VCaP (cell line): ENCODE results near the gene MYL3.

ENCODE experiments used
- H3K27ac ChIP-seq: fragments of 450-650 bp; 2 replicates; pipeline ENCODE4 v1.5.1; 2017
- CTCF ChIP-seq: fragments of 450-650 bp; conservative IDR thresholded peaks from 2 replicates; pipeline ENCODE4 v1.5.1; 2017; ENCODE audit warnings: mild to moderate bottlenecking, moderate library complexity

The MYL3 gene

GRCh38 chr3:46861605-46862368 lies 1.5 kb downstream of the MYL3 start:
- H3K27ac ChIP-seq, result no peak overlapping the region
- no peak for TF ChIP-seq CTCF

GRCh38 chr3:46860810-46861604 lies 2.2 kb downstream of the MYL3 start:
- TF ChIP-seq CTCF, result no peak
- no peak overlapping the region for H3K27ac ChIP-seq

- peak; percentile 65 for TF ChIP-seq CTCF
- H3K27ac ChIP-seq, result no peak overlapping the region
Measured at GRCh38 chr3:46860017-46860809, 3.0 kb downstream of the MYL3 start.

- TF ChIP-seq CTCF, result no peak
- H3K27ac ChIP-seq, result no peak overlapping the region
Measured at GRCh38 chr3:46859001-46859710, 4.1 kb downstream of the MYL3 start.

GRCh38 chr3:46858456-46858855 lies 4.8 kb downstream of the MYL3 start:
- H3K27ac ChIP-seq, result no peak overlapping the region
- no peak for TF ChIP-seq CTCF

GRCh38 chr3:46857485-46858341 lies 5.5 kb downstream of the MYL3 start:
- no peak for TF ChIP-seq CTCF
- no peak overlapping the region for H3K27ac ChIP-seq
